ENCODE results near the gene BEGAIN.

The BEGAIN gene

GRCh38 chr14:100582496-100583165, 4.6 kb downstream of the BEGAIN start:
- DNase-seq (ENCODE audit: low read depth, low spot score), result no peak
- CTCF ChIA-PET, result no interaction called here
- TF ChIP-seq, protein P1, sequence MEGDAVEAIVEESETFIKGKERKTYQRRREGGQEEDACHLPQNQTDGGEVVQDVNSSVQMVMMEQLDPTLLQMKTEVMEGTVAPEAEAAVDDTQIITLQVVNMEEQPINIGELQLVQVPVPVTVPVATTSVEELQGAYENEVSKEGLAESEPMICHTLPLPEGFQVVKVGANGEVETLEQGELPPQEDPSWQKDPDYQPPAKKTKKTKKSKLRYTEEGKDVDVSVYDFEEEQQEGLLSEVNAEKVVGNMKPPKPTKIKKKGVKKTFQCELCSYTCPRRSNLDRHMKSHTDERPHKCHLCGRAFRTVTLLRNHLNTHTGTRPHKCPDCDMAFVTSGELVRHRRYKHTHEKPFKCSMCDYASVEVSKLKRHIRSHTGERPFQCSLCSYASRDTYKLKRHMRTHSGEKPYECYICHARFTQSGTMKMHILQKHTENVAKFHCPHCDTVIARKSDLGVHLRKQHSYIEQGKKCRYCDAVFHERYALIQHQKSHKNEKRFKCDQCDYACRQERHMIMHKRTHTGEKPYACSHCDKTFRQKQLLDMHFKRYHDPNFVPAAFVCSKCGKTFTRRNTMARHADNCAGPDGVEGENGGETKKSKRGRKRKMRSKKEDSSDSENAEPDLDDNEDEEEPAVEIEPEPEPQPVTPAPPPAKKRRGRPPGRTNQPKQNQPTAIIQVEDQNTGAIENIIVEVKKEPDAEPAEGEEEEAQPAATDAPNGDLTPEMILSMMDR (IDR thresholded peaks at IDR 0.05; ENCODE audit: insufficient read depth, low read length, missing control alignments), result no peak
- no peak overlapping the region for H3K4me3 ChIP-seq (ENCODE audit: low read depth, low read length)
- POLR2A ChIA-PET, result no interaction called here

DNA sequence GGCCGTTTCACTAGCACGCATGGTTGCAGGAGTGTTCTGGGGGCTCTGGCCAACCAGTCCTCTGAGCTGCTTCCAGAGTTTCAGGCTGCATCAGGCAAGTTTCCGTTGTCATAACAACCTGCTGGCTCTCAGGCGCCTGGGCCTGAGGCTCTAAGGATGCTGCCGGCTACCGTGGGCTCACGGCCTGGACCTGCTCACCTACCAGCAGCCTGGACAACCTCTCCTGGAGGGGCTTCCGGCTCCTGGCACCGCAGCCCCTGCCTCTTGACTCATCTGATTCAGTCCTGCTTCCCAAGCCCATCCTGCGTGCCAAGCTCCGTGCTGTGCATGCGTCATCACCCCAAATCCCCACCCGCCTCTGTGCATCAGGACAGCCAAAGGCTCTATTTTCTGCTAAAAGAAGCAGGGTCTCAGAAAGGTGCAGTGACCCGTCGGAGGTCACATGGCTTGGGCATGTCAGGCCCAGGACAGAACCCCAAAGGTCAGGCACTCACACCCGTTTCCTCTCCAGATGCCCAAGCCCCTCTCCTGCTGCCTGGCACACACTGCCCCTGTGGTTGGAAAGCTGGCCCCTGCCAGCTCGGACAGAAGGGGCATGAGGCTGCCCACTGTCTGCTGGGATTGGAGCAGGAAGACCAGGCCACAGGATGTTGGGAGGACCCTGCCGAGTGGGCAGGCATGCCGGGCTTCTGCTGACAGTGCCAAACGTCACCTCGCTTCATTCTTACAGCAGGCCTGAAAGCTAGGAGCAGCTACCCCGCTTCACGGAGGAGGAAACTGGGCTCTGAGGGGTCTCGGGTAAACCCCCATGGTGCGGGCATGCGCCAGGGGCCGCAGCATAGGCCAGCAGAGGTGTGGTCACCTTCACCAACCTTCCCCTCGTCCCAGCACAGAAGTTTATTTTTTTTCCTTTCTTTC, 5.7 kb downstream of the BEGAIN start:
- no peak overlapping the region for H3K4me3 ChIP-seq (ENCODE audit: low read depth, low read length)
- ChIA-PET POLR2A (no interaction called here), CTCF (no interaction called here)
- TF ChIP-seq, protein P1 (IDR thresholded peaks at IDR 0.05; ENCODE audit: insufficient read depth, low read length, missing control alignments), result no peak
- DNase-seq (ENCODE audit: low read depth, low spot score), result no peak

DNA sequence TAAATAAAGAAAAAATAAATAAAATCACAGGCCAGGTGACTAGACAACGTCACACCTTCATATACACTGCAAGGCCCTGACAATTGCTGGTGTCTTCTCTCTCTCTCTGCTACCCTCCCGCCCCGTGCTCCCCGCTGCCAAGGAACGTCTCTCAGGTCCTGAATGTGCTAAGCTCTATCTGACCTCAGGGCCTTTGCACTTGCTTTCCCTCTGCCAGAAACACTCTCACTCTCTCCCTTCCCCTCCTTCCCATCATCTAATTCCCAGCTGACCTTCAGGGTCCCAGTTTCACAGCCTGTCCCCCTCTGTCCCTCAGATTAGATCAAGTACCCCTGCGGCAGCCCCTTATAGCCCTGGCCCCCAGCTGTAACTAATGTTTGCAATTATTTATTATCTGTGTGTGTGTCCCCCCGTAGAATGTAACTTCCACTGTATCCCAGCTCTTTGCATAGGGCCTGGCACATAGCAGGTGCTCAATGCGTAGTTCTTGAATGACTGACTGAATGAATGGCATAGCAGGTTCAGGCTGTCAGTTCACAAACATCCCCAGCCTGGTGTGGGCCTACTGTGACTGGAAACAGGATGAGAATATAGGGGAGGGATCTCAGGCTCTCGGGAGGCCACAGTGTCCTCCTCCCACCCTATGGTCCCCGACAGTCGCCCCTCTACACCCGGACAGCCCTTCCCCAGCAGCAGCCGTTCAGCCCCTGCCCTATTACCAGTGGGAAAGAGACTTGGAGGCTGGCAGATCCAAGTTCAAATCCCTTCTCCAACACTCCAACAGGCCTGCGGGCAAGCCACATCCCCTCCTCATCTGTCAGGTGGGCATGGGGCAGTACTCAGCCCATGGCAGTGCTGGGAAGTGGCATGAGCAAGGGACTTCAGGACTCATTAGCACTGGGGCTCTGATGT, 6.6 kb downstream of the BEGAIN start:
- no peak overlapping the region for H3K4me3 ChIP-seq (ENCODE audit: low read depth, low read length)
- POLR2A ChIA-PET, result no interaction called here
- no peak for DNase-seq (ENCODE audit: low read depth, low spot score)
- TF ChIP-seq, protein P1 (IDR thresholded peaks at IDR 0.05; ENCODE audit: insufficient read depth, low read length, missing control alignments), result no peak
- CTCF ChIA-PET, result no interaction called here

DNA sequence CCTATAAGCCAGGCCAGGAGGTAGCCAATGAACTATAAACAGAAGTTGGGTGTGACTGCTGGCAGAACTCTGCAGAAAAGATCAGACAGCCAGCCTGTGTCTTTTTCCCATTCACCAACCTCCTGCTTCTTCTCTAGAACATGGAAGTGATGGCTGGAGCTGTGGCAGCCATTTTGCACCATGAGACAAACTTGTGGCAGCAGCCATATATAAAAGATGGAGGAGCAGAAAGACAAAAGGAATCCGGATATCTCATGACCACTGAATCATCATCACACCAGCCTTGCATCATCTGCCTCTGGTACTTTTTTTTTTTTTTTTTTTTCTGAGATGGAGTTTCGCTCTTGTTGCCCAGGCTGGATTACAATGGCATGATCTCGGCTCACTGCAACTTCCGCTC, 8.7 kb downstream of the BEGAIN start:
- ChIA-PET CTCF (interaction anchor here (1.0 kb wide), 1 partner anchor 67 kb away, joined by 3 read pairs; no protein-coding TSS in a partner anchor), POLR2A (no interaction called here)
- TF ChIP-seq, protein P1 (IDR thresholded peaks at IDR 0.05; ENCODE audit: insufficient read depth, low read length, missing control alignments), result no peak
- no peak for DNase-seq (ENCODE audit: low read depth, low spot score)
- H3K4me3 ChIP-seq (ENCODE audit: low read depth, low read length), result no peak overlapping the region

- no peak overlapping the region for H3K4me3 ChIP-seq (ENCODE audit: low read depth, low read length)
- DNase-seq (ENCODE audit: low read depth, low spot score), result no peak
- ChIA-PET POLR2A (no interaction called here), CTCF (no interaction called here)
- TF ChIP-seq, protein P1 (IDR thresholded peaks at IDR 0.05; ENCODE audit: insufficient read depth, low read length, missing control alignments), result no peak
Observed at GRCh38 chr14:100577986-100578431, 9.2 kb downstream of the BEGAIN start.
